Smooth muscle cell (in vitro differentiated cells): ENCODE results near the gene MYPN. TPM values are rescaled to one million over a fixed set of nuclear protein-coding genes. Genes with fewer than 3 reads are reported as not detected.

Experiments used
- DNase-seq: peaks from one replicate; lab custom pipeline; 2025; ENCODE audit not compliant: unreplicated experiment; lab: John Stamatoyannopoulos, UW
- H2AFZ ChIP-seq: fragments of 200-600 bp; sonication (generic); 2 replicates; pipeline ENCODE4 v1.6.0; 2016; ENCODE audit warnings: antibody characterized with exemption, low read depth, mild to moderate bottlenecking
- H3F3A ChIP-seq: fragments of 200-600 bp; sonication (generic); 2 replicates; pipeline ENCODE4 v1.6.0; 2017; ENCODE audit warnings: antibody characterized with exemption, low read depth
- H3K27ac ChIP-seq: fragments of 200-600 bp; sonication (generic); 2 replicates; pipeline ENCODE4 v1.5.1; 2016; ENCODE audit warnings: low read depth, mild to moderate bottlenecking
- H3K27me3 ChIP-seq: fragments of 200-600 bp; sonication (generic); 2 replicates; pipeline ENCODE4 v1.6.1; 2016; ENCODE audit warnings: low read depth, mild to moderate bottlenecking
- H3K36me3 ChIP-seq: fragments of 200-600 bp; sonication (generic); 2 replicates; pipeline ENCODE4 v1.5.1; 2016; ENCODE audit warnings: low read depth
- H3K4me1 ChIP-seq: fragments of 200-600 bp; sonication (generic); 2 replicates; pipeline ENCODE4 v1.5.1; 2016; ENCODE audit warnings: low read depth
- H3K4me2 ChIP-seq: fragments of 200-600 bp; sonication (generic); 2 replicates; pipeline ENCODE4 v1.6.0; 2016; ENCODE audit warnings: mild to moderate bottlenecking
- H3K4me3 ChIP-seq: fragments of 200-600 bp; sonication (generic); 2 replicates; pipeline ENCODE4 v1.5.1; 2016; ENCODE audit warnings: mild to moderate bottlenecking
- H3K79me2 ChIP-seq: fragments of 200-600 bp; sonication (generic); 2 replicates; pipeline ENCODE4 v1.6.0; 2016; ENCODE audit warnings: low read depth, mild to moderate bottlenecking
- H3K9ac ChIP-seq: fragments of 200-600 bp; sonication (generic); 2 replicates; pipeline ENCODE4 v1.6.0; 2016; ENCODE audit warnings: low read depth
- H3K9me3 ChIP-seq: fragments of 200-600 bp; sonication (generic); replicated peaks from 2 replicates; pipeline ENCODE4 v1.5.1; 2016; ENCODE audit warnings: low read depth
- H4K20me1 ChIP-seq: fragments of 200-600 bp; sonication (generic); 2 replicates; pipeline ENCODE4 v1.6.0; 2016; ENCODE audit warnings: low read depth
- WGBS: methylation state at CpG from one replicate; pipeline ENCODE4 v1.1.7; 2016; ENCODE audit warnings: low lambda C conversion rate; 5-methylcytosine and 5-hydroxymethylcytosine counted together
- polyA plus RNA-seq: library from polyadenylated mRNA; unstranded; fragments of >200 nt; fragmentation: Nextera tagmentation; extraction: Ambion mirVana; gene quantifications from 2 replicates; pipeline ENCODE4 v1.2.1, GENCODE V29; 2016
- total RNA-seq: library from RNA; depleted of rRNA; stranded (reverse); fragments of >200 nt; gene quantifications from 2 replicates; pipeline ENCODE4 v1.2.3, GENCODE V29; 2014
- TF ChIP-seq, protein P1 (sequence below): fragments of 200-600 bp; sonication (generic); IDR thresholded peaks from 2 replicates; pipeline ENCODE4 v1.5.1; 2017; ENCODE audit warnings: borderline replicate concordance, mild to moderate bottlenecking, antibody characterized with exemption; ENCODE audit not compliant: insufficient read depth, poor library complexity, severe bottlenecking

Gene MYPN
- total and polyA plus RNA-seq, 2 experiments from 2014 or later: 0.03 to 0.13 TPM

DNA sequence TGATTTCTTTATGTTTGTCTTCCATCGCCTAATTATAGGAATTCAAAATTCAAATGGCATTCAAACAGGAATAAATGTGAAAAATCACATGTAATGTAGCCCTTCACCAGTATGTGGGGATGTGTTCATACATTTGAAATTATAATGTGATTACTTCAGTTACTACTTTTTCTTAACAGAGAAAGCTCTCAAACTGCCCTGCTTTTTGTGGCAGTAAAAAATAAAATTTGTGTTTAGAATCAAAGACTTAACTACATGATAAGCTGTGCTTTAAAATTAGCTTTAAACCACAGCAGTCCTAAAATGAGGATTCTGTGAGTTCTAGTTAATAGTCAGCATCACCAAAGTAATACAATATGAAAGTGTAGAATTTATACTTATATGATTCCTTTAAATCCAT is 26.4 kb upstream of the MYPN start:
- TF ChIP-seq, protein P1, sequence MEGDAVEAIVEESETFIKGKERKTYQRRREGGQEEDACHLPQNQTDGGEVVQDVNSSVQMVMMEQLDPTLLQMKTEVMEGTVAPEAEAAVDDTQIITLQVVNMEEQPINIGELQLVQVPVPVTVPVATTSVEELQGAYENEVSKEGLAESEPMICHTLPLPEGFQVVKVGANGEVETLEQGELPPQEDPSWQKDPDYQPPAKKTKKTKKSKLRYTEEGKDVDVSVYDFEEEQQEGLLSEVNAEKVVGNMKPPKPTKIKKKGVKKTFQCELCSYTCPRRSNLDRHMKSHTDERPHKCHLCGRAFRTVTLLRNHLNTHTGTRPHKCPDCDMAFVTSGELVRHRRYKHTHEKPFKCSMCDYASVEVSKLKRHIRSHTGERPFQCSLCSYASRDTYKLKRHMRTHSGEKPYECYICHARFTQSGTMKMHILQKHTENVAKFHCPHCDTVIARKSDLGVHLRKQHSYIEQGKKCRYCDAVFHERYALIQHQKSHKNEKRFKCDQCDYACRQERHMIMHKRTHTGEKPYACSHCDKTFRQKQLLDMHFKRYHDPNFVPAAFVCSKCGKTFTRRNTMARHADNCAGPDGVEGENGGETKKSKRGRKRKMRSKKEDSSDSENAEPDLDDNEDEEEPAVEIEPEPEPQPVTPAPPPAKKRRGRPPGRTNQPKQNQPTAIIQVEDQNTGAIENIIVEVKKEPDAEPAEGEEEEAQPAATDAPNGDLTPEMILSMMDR: peak; percentile 45
- 91% methylated on average over 1 of the region's 1 CpG for WGBS
- Histone ChIP-seq H3K9me3 (no peaks in the 10 kb centered on the region), H3K79me2 (no peaks in the 10 kb centered on the region), H4K20me1 (no peaks in the 10 kb centered on the region), H3F3A (no peaks in the 10 kb centered on the region), H3K9ac (no peak overlapping the region), H3K27ac (no peak overlapping the region), H2AFZ (peak overlapping the region; percentile 62), H3K4me2 (no peak overlapping the region), H3K36me3 (no peaks in the 10 kb centered on the region), H3K4me1 (no peaks in the 10 kb centered on the region), H3K4me3 (no peak overlapping the region), H3K27me3 (no peaks in the 10 kb centered on the region)
- no peak for DNase-seq

DNA sequence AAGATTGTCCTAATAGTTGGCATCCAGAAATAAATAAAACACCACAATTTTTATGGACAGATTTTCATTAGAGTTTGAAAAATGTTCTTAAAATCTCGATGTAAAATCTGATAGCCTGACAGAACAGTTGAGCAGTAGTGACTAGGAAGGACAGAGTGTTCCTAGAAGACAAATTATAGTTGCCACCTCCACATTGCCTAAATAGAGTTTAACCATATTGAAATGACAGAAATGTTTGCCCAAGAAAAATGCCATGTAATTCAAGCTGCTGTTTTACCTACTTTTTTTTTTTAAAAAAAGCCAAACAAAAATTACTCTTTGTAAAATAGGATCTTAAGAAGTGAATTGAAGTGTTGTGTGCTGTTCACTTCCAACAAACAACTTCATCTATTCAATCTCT is 25.3 kb upstream of the MYPN start:
- no peaks in the 10 kb centered on the region for H3K79me2 ChIP-seq
- 71% methylated on average over 1 of the region's 1 CpG for WGBS
- H3K27me3 ChIP-seq: no peaks in the 10 kb centered on the region
- H4K20me1 ChIP-seq: no peaks in the 10 kb centered on the region
- TF ChIP-seq, protein P1: no peak
- H3K4me1 ChIP-seq: no peaks in the 10 kb centered on the region
- H3K27ac ChIP-seq: no peak overlapping the region
- H3K4me2 ChIP-seq: no peak overlapping the region
- no peak overlapping the region for H3K4me3 ChIP-seq
- no peaks in the 10 kb centered on the region for H3K9me3 ChIP-seq
- H3K36me3 ChIP-seq: no peaks in the 10 kb centered on the region
- no peak for DNase-seq
- H2AFZ ChIP-seq: no peak overlapping the region
- H3F3A ChIP-seq: no peaks in the 10 kb centered on the region
- no peak overlapping the region for H3K9ac ChIP-seq

DNA sequence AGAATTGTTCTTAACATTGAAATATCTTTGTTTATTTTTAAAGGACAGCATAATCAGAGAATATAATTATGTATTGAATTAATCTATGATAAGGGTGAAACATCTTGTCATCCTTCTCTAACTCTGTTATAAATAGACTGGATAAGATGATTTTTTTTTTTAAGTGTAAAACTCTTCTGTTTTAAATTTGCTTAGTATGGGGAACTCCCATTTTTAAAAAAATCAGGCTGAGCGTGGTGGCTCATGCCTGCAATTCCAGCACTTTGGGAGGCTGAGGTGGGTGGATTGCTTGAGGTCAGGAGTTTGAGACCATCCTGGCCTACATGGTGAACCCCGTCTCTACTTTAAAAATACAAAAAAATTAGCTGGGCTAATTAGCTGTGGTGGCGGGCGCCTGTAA is 24.8 kb upstream of the MYPN start:
- no peak overlapping the region for H3K4me3 ChIP-seq
- H3K36me3 ChIP-seq: no peaks in the 10 kb centered on the region
- H3K9ac ChIP-seq: no peak overlapping the region
- H2AFZ ChIP-seq: no peak overlapping the region
- H3K27me3 ChIP-seq: no peaks in the 10 kb centered on the region
- H4K20me1 ChIP-seq: no peaks in the 10 kb centered on the region
- H3K27ac ChIP-seq: no peak overlapping the region
- no peak for DNase-seq
- H3K4me1 ChIP-seq: no peaks in the 10 kb centered on the region
- WGBS: 91% methylated on average over 4 of the region's 4 CpGs
- no peaks in the 10 kb centered on the region for H3K9me3 ChIP-seq
- no peaks in the 10 kb centered on the region for H3K79me2 ChIP-seq
- TF ChIP-seq, protein P1: no peak
- no peaks in the 10 kb centered on the region for H3F3A ChIP-seq
- no peak overlapping the region for H3K4me2 ChIP-seq

DNA sequence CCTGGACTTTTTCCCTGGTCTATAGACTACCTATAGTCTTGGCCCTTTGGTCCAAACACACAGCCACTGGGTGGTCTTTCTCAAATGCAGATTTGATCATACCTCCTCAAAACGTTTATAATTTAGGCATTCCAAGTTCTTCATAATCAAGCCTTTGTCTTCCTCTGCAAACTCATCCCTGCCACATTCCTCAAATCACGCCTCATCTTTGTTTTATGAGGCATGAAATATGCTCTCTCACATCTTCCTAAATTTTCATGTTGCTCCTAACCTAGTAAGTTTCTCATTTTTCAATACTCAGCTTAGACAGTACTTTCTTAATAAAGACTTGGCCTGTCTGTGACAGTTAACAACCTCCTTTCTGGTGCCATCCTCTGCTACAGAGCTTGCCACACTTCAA is 23.3 kb upstream of the MYPN start:
- TF ChIP-seq, protein P1: no peak
- H3K9ac ChIP-seq: no peak overlapping the region
- no peak for DNase-seq
- no peak overlapping the region for H2AFZ ChIP-seq
- no peaks in the 10 kb centered on the region for H3K79me2 ChIP-seq
- no peak overlapping the region for H3K27ac ChIP-seq
- H3K27me3 ChIP-seq: no peaks in the 10 kb centered on the region
- WGBS: 55% methylated on average over 2 of the region's 2 CpGs
- no peaks in the 10 kb centered on the region for H3F3A ChIP-seq
- H3K4me3 ChIP-seq: no peak overlapping the region
- no peaks in the 10 kb centered on the region for H3K9me3 ChIP-seq
- H3K4me1 ChIP-seq: no peaks in the 10 kb centered on the region
- no peak overlapping the region for H3K4me2 ChIP-seq
- H3K36me3 ChIP-seq: no peaks in the 10 kb centered on the region
- H4K20me1 ChIP-seq: no peaks in the 10 kb centered on the region
